DOHH2 (cell line): Measurements from ENCODE around the gene HIGD2A.

ENCODE experiments used
- H3F3A ChIP-seq: fragments of 200-600 bp; sonication (generic), shearing (Covaris generic); 2 replicates; pipeline ENCODE4 v1.6.0; 2016; ENCODE audit warnings: antibody characterized with exemption, mild to moderate bottlenecking; ENCODE audit not compliant: control insufficient read depth, insufficient read depth
- H3K27ac ChIP-seq: fragments of 200-600 bp; sonication (generic); 2 replicates; pipeline ENCODE4 v1.5.1; 2014; ENCODE audit warnings: low read depth, mild to moderate bottlenecking, low read length, moderate library complexity
- H3K27me3 ChIP-seq: fragments of 200-600 bp; sonication (generic); 2 replicates; pipeline ENCODE4 v1.6.1; 2014; ENCODE audit warnings: mild to moderate bottlenecking, low read length, mixed read lengths; ENCODE audit not compliant: control insufficient read depth
- H3K36me3 ChIP-seq: fragments of 200-600 bp; sonication (generic); 2 replicates; pipeline ENCODE4 v1.6.1; 2014; ENCODE audit warnings: mild to moderate bottlenecking, low read length, moderate library complexity, mixed read lengths; ENCODE audit not compliant: control insufficient read depth
- H3K4me1 ChIP-seq: fragments of 200-600 bp; sonication (generic); 2 replicates; pipeline ENCODE4 v1.6.1; 2014; ENCODE audit warnings: mild to moderate bottlenecking, low read length, mixed read lengths; ENCODE audit not compliant: control insufficient read depth
- H3K4me2 ChIP-seq: fragments of 200-600 bp; sonication (generic); 2 replicates; pipeline ENCODE4 v1.6.0; 2014; ENCODE audit warnings: mild to moderate bottlenecking, low read length, moderate library complexity
- H3K4me3 ChIP-seq: fragments of 200-600 bp; sonication (generic); 2 replicates; pipeline ENCODE4 v1.5.1; 2014; ENCODE audit warnings: mild to moderate bottlenecking, low read length, mixed read lengths
- H3K79me2 ChIP-seq: fragments of 200-600 bp; sonication (generic); 2 replicates; pipeline ENCODE4 v1.6.1; 2014; ENCODE audit warnings: mild to moderate bottlenecking, low read length, mixed read lengths; ENCODE audit not compliant: control insufficient read depth
- H3K9me2 ChIP-seq: fragments of 200-600 bp; sonication (generic); replicated peaks from 2 replicates; pipeline ENCODE4 v1.6.1; 2014; ENCODE audit warnings: mild to moderate bottlenecking, low read length, mixed read lengths; ENCODE audit not compliant: control insufficient read depth
- H3K9me3 ChIP-seq: fragments of 200-600 bp; sonication (generic); 2 replicates; pipeline ENCODE4 v1.6.1; 2014; ENCODE audit warnings: antibody characterized with exemption, low read length, mixed read lengths; ENCODE audit not compliant: control insufficient read depth, insufficient read depth
- H4K20me1 ChIP-seq: fragments of 200-600 bp; sonication (generic); 2 replicates; pipeline ENCODE4 v1.6.0; 2014; ENCODE audit warnings: low read depth, mild to moderate bottlenecking, antibody characterized with exemption, low read length, moderate library complexity; ENCODE audit not compliant: control insufficient read depth, insufficient read depth
- EZH2phosphoT487 ChIP-seq: fragments of 200-600 bp; sonication (generic); IDR thresholded peaks from 2 replicates; pipeline ENCODE4 v1.6.1; 2017; ENCODE audit warnings: borderline replicate concordance, mild to moderate bottlenecking, antibody characterized with exemption, low read length, moderate library complexity, mixed read lengths
- TF ChIP-seq, protein P1 (sequence below): fragments of 200-600 bp; sonication (generic); IDR thresholded peaks from one replicate; pipeline ENCODE4 v1.5.1; 2014; ENCODE audit warnings: antibody characterized with exemption, mild to moderate bottlenecking, low read depth, low read length; ENCODE audit not compliant: poor library complexity, severe bottlenecking

Gene HIGD2A

GRCh38 chr5:176379881-176380280, 8.7 kb upstream of the HIGD2A start:
- H3K4me1 ChIP-seq: no peaks in the 10 kb centered on the region
- H3K36me3 ChIP-seq: peaks cover 58% of the 10 kb centered on the region
- no peak overlapping the region for H3K4me2 ChIP-seq
- no peaks in the 10 kb centered on the region for H3K27me3 ChIP-seq
- H3K4me3 ChIP-seq: no peak overlapping the region
- no peaks in the 10 kb centered on the region for H3K9me2 ChIP-seq
- H3K79me2 ChIP-seq: peaks cover 5% of the 10 kb centered on the region
- H3F3A ChIP-seq: peaks cover 16% of the 10 kb centered on the region; the same call in 1 of the 2 replicates
- H3K9me3 ChIP-seq: no peaks in the 10 kb centered on the region
- H3K27ac ChIP-seq: no peak overlapping the region
- 0 out of 2 replicates have a peak, but pooled peaks cover 2% of the 10 kb centered on the region for H4K20me1 ChIP-seq
- TF ChIP-seq, protein P1, sequence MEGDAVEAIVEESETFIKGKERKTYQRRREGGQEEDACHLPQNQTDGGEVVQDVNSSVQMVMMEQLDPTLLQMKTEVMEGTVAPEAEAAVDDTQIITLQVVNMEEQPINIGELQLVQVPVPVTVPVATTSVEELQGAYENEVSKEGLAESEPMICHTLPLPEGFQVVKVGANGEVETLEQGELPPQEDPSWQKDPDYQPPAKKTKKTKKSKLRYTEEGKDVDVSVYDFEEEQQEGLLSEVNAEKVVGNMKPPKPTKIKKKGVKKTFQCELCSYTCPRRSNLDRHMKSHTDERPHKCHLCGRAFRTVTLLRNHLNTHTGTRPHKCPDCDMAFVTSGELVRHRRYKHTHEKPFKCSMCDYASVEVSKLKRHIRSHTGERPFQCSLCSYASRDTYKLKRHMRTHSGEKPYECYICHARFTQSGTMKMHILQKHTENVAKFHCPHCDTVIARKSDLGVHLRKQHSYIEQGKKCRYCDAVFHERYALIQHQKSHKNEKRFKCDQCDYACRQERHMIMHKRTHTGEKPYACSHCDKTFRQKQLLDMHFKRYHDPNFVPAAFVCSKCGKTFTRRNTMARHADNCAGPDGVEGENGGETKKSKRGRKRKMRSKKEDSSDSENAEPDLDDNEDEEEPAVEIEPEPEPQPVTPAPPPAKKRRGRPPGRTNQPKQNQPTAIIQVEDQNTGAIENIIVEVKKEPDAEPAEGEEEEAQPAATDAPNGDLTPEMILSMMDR: no peak
- TF ChIP-seq EZH2phosphoT487: no peak

DNA sequence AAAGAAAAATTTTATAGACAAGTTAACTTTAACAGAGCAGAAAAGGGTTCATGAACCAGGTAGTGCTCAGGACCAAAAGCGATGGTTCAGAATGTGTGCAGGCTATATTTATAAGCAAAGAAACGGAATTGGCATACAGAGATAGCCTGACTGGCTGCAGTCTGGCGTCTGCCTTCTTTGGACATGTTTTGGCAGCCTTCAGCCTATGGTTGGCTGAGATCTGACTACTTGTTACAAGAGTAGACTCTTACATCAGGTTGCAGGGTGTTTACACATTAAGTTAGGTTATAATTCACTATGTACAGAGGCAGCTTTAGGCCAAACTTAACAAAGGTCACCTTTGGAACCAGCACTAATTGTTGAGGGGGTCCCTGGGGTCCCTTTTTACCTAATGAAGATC, 7.1 kb upstream of the HIGD2A start:
- peaks cover 73% of the 10 kb centered on the region for H3K36me3 ChIP-seq
- H3K4me1 ChIP-seq: peaks cover 3% of the 10 kb centered on the region

GRCh38 chr5:176381979-176382378, 6.6 kb upstream of the HIGD2A start:
- Histone ChIP-seq H3K79me2 (peaks cover 26% of the 10 kb centered on the region), H3K4me3 (no peak overlapping the region), H3K4me2 (no peak overlapping the region), H4K20me1 (peaks cover 11% of the 10 kb centered on the region; the same call in 1 of the 2 replicates), H3K9me3 (no peaks in the 10 kb centered on the region), H3K27ac (no peak overlapping the region), H3K27me3 (no peaks in the 10 kb centered on the region), H3F3A (peaks cover 18% of the 10 kb centered on the region; the same call in 1 of the 2 replicates), H3K4me1 (peaks cover 9% of the 10 kb centered on the region), H3K36me3 (peaks cover 79% of the 10 kb centered on the region), H3K9me2 (no peaks in the 10 kb centered on the region)
- no peak for TF ChIP-seq EZH2phosphoT487
- TF ChIP-seq, protein P1: no peak

More for the DNA sequence above, 7.1 kb upstream of the HIGD2A start:
- Histone ChIP-seq H4K20me1 (peaks cover 10% of the 10 kb centered on the region; the same call in 1 of the 2 replicates), H3K27me3 (no peaks in the 10 kb centered on the region), H3F3A (peaks cover 18% of the 10 kb centered on the region; the same call in 1 of the 2 replicates), H3K79me2 (peaks cover 20% of the 10 kb centered on the region), H3K9me3 (no peaks in the 10 kb centered on the region), H3K4me3 (no peak overlapping the region), H3K27ac (no peak overlapping the region), H3K4me2 (no peak overlapping the region), H3K9me2 (no peaks in the 10 kb centered on the region)
- TF ChIP-seq, protein P1: no peak
- no peak for TF ChIP-seq EZH2phosphoT487
